Bronchial epithelial cell (primary cell): Measurements from ENCODE around the gene SOBP. TPM values are rescaled to one million over a fixed set of nuclear protein-coding genes. Genes with fewer than 3 reads are reported as not detected.

ENCODE experiments used
- DNase-seq: peaks from one replicate; pipeline ENCODE4 v3.0.0-alpha.2; 2010; ENCODE audit warnings: low read depth
- FAIRE-seq: peaks from 2 replicates; lab custom pipeline; 2011; peaks lifted over from hg19 to GRCh38; lab: Jason Lieb, UNC
- H3K27me3 ChIP-seq: 2 replicates; pipeline ENCODE4 v1.5.1; 2011; ENCODE audit warnings: low read length; ENCODE audit not compliant: control insufficient read depth, insufficient read depth
- H3K36me3 ChIP-seq: 2 replicates; pipeline ENCODE4 v1.5.1; 2011; ENCODE audit warnings: low read length; ENCODE audit not compliant: control insufficient read depth, insufficient read depth
- H3K4me3 ChIP-seq: 2 replicates; pipeline ENCODE4 v1.5.1; 2011; ENCODE audit warnings: mild to moderate bottlenecking, low read depth, low read length, control low read depth
- total RNA-seq: library from RNA; depleted of rRNA; stranded (reverse); fragments of >200 nt; gene quantifications from 2 replicates; pipeline ENCODE4 v1.2.1, GENCODE V29; 2014
- TF ChIP-seq, protein P1 (sequence below): IDR thresholded peaks from 2 replicates; pipeline ENCODE4 v1.5.1; 2011; ENCODE audit warnings: mild to moderate bottlenecking, moderate library complexity, low read length, control low read depth, inconsistent platforms; ENCODE audit not compliant: insufficient read depth, severe bottlenecking

The SOBP gene
- total RNA-seq, 1 donor from 2014 or later, result 0.26 TPM

- DNase-seq (no peak), FAIRE-seq (no peak)
- Histone ChIP-seq H3K27me3 (no peaks in the 10 kb centered on the region), H3K36me3 (no peaks in the 10 kb centered on the region), H3K4me3 (no peak overlapping the region)
- TF ChIP-seq, protein P1, sequence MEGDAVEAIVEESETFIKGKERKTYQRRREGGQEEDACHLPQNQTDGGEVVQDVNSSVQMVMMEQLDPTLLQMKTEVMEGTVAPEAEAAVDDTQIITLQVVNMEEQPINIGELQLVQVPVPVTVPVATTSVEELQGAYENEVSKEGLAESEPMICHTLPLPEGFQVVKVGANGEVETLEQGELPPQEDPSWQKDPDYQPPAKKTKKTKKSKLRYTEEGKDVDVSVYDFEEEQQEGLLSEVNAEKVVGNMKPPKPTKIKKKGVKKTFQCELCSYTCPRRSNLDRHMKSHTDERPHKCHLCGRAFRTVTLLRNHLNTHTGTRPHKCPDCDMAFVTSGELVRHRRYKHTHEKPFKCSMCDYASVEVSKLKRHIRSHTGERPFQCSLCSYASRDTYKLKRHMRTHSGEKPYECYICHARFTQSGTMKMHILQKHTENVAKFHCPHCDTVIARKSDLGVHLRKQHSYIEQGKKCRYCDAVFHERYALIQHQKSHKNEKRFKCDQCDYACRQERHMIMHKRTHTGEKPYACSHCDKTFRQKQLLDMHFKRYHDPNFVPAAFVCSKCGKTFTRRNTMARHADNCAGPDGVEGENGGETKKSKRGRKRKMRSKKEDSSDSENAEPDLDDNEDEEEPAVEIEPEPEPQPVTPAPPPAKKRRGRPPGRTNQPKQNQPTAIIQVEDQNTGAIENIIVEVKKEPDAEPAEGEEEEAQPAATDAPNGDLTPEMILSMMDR, result no peak
Observed at GRCh38 chr6:107444277-107444676, 45.6 kb upstream of the SOBP start.

GRCh38 chr6:107447663-107448216 lies 42.2 kb upstream of the SOBP start:
- FAIRE-seq (no peak), DNase-seq (no peak)
- Histone ChIP-seq H3K36me3 (no peaks in the 10 kb centered on the region), H3K27me3 (no peaks in the 10 kb centered on the region), H3K4me3 (no peak overlapping the region)
- TF ChIP-seq, protein P1, result no peak

DNA sequence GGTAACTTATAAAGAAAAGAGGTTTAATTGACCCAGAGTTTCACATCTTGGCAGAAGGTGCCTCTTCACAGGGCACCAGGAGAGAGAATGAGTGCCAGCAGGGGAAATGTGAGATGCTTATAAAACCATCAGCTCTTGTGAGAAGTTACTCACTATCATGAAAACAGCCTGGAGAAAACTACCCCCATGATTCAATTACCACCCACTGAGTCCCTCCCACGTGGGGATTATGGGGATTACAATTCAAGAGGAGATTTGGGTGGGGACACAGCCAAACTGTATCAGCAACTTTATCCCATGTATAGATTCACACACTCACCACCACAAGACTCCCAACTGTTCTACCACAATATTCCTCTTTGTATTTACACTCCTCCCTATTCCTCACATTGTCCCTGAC lies 41.1 kb upstream of the SOBP start:
- DNase-seq (no peak), FAIRE-seq (no peak)
- no peaks in the 10 kb centered on the region for H3K36me3 ChIP-seq
- no peaks in the 10 kb centered on the region for H3K27me3 ChIP-seq
- H3K4me3 ChIP-seq, result no peak overlapping the region
- TF ChIP-seq, protein P1, result no peak

DNA sequence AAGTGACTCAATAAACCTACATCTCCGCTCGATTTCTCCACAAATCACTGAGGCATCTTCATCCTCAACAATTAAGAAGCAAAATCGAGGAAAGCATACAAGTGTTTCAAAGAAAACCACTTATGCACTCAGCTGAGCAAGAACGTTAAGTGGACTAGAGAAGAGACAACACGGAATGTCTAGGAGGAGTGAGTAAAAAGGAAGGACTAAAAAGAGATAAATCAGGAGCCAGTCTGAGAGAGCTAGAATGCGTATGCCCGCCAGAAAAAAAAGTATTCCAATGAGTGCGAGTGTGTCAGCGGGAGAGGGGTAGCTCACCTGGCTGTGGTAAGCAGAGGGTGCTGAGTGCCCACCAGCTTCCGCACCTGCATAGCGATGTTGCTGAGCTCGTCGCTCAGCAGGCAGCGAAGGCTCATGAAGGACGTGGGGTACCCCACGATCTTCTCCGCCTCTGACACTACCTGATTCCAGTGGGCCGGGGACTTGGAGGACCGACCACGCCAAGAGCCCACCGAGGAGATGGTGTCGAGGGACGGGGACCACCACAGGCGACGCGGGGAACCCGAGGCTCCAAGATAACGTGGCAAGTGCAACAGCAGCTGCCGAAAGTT lies 31.1 kb upstream of the SOBP start:
- H3K27me3 ChIP-seq, result no peaks in the 10 kb centered on the region
- FAIRE-seq, result no peak
- TF ChIP-seq, protein P1, result no peak
- no peaks in the 10 kb centered on the region for H3K36me3 ChIP-seq
- peak; percentile 31 for DNase-seq
- H3K4me3 ChIP-seq, result peak overlapping the region; percentile 80

GRCh38 chr6:107459283-107460082 lies 30.4 kb upstream of the SOBP start, which contains the start of gene PDSS2:
Gene PDSS2 (minus strand): TSS chr6:107459564. CDS start chr6:107459285, 279 bp downstream.
- Histone ChIP-seq H3K36me3 (no peaks in the 10 kb centered on the region), H3K4me3 (peak within 1 kb of the TSS; percentile 80), H3K27me3 (no peaks in the 10 kb centered on the region)
- no peak for FAIRE-seq
- DNase-seq, result peak; percentile 94
- TF ChIP-seq, protein P1, result peak; percentile 65
